Hepatic stellate cell (primary cell): ENCODE results near the gene TBX15.
"Not testable (repeated sequence)": the region's sequence is repeated elsewhere in the genome, so short reads cannot be mapped to it uniquely, and the experiment has no call there.

Source experiments
- DNase-seq: peaks from one replicate; pipeline ENCODE4 v3.0.0; 2011; ENCODE audit warnings: low spot score

Gene TBX15

GRCh38 chr1:118926261-118926660 lies 61.9 kb downstream of the TBX15 start:
- DNase-seq: no peak

- DNase-seq: no peak
Measured at GRCh38 chr1:118925651-118926050, 62.5 kb downstream of the TBX15 start.

- DNase-seq: no peak
Measured at GRCh38 chr1:118923319-118923718, 64.8 kb downstream of the TBX15 start.

- no peak for DNase-seq
Measured at GRCh38 chr1:118921994-118922393, 66.1 kb downstream of the TBX15 start.

- no peak for DNase-seq
Measured at GRCh38 chr1:118920124-118920717, 67.9 kb downstream of the TBX15 start.

GRCh38 chr1:118918940-118919259 lies 69.2 kb downstream of the TBX15 start:
- DNase-seq: no peak

- no peak for DNase-seq
Measured at GRCh38 chr1:118918230-118918939, 69.8 kb downstream of the TBX15 start.

- not testable (repeated sequence) for DNase-seq
Measured at GRCh38 chr1:118916346-118916745, 71.8 kb downstream of the TBX15 start.

- DNase-seq: no peak
Measured at GRCh38 chr1:118914379-118915161, 73.6 kb downstream of the TBX15 start.

- no peak for DNase-seq
Measured at GRCh38 chr1:118913818-118914217, 74.3 kb downstream of the TBX15 start.

GRCh38 chr1:118912574-118912973 lies 75.6 kb downstream of the TBX15 start:
- DNase-seq: no peak

GRCh38 chr1:118911571-118911970 lies 76.6 kb downstream of the TBX15 start:
- no peak for DNase-seq

- DNase-seq: no peak
Measured at GRCh38 chr1:118907466-118907865, 80.7 kb downstream of the TBX15 start.

- no peak for DNase-seq
Measured at GRCh38 chr1:118905671-118906070, 82.5 kb downstream of the TBX15 start.

GRCh38 chr1:118905196-118905595 lies 82.9 kb downstream of the TBX15 start:
- DNase-seq: no peak

GRCh38 chr1:118902711-118903191 lies 85.4 kb downstream of the TBX15 start:
- no peak for DNase-seq

GRCh38 chr1:118902299-118902698 lies 85.8 kb downstream of the TBX15 start:
- no peak for DNase-seq

GRCh38 chr1:118900643-118901440 lies 87.3 kb downstream of the TBX15 start:
- no peak for DNase-seq

- no peak for DNase-seq
Measured at GRCh38 chr1:118899340-118899739, 88.8 kb downstream of the TBX15 start.

GRCh38 chr1:118898712-118899111 lies 89.4 kb downstream of the TBX15 start:
- DNase-seq: no peak

GRCh38 chr1:118896416-118896815 lies 91.7 kb downstream of the TBX15 start:
- no peak for DNase-seq

- no peak for DNase-seq
Measured at GRCh38 chr1:118894836-118895235, 93.3 kb downstream of the TBX15 start.
